ENCODE measurements around the gene FGD4.

FGD4 gene

DNA sequence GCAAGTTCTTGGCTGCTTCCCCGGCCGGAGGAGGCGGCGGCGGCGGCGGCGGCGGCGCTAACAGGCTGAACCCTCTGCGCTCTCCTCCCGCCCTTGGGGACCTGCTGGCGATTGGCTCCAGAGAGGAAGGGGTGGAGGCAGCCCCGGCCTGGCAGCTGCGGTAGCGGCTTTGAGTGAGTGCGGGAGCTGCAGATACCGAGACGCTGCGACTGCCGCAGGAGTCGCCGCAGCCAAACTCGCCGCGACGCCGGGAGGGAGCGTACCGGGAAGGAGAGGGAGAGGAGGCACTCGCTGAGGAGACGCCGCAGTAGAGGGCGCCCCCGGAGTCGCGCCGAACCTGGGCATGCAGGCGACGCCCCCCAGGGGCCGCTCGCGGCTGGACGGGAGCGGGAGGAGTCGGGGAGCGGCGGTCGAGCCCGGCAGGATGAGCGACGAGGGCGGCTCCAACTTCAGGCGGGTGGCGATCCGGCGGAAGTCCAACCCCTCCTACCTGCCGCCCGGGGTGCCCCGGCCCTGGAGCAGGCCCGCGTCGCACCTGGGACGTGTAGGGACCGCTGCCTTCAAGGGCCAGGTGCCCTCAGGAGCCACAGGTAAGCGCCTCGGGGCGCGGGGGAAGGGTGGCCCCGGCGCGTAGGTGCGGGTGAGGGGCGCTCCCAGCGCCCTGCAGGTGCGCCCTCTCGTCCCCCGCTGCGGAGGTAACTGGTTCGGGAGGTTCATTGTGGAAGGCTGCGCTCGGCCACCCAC is at the start of gene FGD4:
Gene FGD4 (plus strand): TSS at position 189 of the 744 bp plus-strand sequence.
- DNase-seq (ENCODE audit: low read depth): peak; percentile 91

GRCh38 chr12:32353540-32353939 is 45.8 kb upstream of the FGD4 start:
- no peak for DNase-seq (ENCODE audit: low read depth)

DNA sequence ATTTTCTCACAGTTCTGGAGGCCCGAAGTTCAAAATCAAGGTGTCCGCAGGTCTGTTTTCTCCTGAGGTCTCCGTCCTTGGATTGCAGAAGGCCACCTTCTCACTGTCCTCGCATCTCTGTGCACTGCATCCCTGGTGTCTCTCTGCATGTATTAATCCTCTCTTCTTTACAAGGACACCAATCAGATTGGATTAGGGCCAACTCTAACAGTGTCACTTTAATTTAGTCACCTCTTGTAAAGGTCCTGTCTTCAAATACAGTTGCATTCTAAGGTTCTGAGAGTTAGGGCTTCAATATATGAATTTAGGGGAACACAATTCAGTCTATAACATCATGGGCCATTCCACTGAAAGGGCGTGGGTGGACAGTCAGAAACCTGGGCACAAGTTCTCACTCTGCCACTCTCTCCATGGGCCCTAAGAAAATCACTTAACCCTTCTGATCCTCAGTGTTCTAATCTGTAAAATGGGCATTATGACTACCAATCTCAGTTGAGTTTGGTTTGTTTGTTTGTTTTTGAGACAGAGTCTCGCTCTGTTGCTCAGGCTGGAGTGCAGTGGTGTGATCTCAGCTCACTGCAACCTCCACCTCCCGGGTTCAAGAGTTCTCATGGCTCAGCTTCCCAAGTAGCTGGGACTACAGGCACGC is 41.6 kb upstream of the FGD4 start:
- DNase-seq (ENCODE audit: low read depth): no peak

GRCh38 chr12:32360956-32361355 is 38.4 kb upstream of the FGD4 start:
- no peak for DNase-seq (ENCODE audit: low read depth)

GRCh38 chr12:32362892-32363291 is 36.5 kb upstream of the FGD4 start:
- no peak for DNase-seq (ENCODE audit: low read depth)

DNA sequence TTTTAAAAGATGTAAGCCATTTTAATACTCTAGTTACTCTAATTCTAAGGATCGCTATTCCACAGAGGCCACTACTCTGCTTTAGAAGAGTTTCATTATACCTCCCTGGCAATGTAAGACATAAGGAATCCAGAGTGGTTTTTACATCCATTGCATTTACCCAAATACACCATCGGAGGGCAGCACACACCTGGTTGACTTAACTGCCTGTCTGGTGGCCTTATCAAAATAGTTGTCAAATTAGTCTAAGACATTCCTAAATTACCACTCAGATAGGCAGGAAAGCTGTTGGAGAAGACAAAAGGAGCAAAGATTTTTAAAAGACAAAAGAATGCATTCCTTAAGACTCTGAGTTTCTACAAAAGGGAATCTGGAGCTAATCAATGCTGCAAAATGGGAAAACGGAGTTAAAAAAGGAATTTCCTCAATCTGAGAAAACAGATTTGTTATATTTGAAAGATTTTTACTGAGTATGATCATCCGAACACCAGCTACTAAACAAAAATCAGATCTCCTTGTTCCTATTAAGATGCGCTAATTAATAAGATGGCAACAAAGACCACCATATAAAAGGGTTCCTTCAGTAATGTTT is 33.8 kb upstream of the FGD4 start:
- peak; percentile 80 for DNase-seq (ENCODE audit: low read depth)

DNA sequence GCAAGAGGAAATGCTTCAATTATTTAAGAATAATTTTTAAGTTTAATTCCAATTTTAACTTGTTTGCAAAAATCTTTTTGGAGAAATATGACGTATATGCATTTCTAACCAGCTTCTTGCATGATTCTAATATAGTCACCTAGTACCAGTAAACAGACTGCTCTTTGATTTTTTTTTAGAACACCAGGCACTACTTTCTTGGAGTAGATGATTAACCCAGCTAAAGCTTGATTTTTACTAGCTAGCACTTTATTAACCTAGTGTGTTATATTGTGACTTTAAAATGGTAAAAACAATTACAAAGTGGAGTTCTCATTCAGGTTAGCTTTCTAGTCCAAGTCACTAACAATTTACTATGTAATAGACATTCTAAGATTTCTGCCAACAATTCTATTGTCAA is 32.6 kb upstream of the FGD4 start:
- DNase-seq (ENCODE audit: low read depth): no peak

GRCh38 chr12:32367381-32367780 is 32.0 kb upstream of the FGD4 start:
- DNase-seq (ENCODE audit: low read depth): no peak

DNA sequence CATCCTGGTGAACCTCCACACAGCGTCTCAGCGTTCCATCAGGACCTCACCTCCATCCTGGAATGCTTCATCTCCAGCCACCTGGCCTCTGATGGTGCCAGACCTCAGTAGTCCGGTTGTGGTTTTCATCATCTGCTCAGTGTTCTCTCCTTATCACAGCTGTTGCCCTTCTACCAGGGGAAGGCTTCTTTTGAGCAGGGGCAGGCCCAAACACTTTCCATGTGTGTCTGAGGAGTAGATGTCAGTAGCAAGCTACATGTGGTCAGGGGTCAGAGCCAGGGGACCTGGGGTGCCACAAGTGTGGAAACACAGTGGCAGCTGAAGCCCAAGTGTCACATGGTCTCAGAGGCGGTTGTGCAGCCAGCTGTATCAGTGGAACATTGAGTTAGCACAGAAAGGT is 30.2 kb upstream of the FGD4 start:
- no peak for DNase-seq (ENCODE audit: low read depth)

DNA sequence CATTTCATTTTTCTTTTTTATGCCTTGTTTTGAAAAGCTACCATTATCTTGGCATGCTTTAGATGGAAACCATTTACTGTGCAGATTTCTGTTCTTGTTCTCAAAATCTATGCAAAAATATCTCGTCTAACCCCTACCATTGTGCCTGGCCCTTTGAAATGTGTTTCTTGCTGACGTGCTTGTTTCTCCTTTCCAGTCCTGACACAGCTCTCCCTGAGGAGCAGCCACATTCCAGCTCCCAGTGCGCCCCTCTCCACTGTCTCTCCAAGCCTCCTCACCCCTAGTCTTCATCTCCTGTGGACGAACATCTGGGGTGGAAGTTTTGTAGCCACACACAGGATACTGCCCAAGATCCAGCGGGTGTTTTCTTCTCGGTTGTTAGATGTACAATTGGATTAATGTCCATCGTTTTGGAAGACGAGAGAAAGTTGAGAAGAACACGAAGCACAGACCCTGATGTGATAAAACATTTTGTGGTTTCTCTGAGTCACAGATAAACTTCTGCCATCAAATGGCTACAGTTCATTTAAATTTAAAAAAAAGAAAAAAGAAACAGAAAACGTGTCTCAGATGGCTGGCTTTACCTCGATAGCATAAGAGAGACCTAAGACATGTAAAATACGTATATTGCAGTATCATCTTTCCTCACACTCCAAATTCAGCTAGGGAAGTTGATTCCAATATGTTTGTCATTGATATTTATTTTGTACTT is 21.9 kb upstream of the FGD4 start:
- DNase-seq (ENCODE audit: low read depth): peak; percentile 20

DNA sequence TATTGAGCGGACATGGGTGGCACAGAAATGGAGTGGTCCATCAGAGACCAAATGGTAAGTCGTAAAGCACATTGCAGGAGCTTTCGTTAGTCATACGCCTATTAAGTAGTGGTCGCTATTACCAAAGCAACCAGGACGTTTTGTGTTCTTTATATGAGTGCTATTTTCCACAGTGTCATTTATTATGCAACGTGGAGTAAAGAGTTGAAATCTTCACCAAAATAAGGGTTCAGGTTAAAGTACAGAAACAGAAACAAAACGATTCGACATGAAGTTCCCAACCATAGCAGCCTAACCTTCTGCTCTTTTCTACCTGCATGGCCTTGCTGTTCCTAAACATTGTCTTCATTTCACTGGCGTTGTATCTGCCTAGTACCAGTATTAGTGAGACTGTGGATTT is 20.1 kb upstream of the FGD4 start:
- DNase-seq (ENCODE audit: low read depth): peak; percentile 14

DNA sequence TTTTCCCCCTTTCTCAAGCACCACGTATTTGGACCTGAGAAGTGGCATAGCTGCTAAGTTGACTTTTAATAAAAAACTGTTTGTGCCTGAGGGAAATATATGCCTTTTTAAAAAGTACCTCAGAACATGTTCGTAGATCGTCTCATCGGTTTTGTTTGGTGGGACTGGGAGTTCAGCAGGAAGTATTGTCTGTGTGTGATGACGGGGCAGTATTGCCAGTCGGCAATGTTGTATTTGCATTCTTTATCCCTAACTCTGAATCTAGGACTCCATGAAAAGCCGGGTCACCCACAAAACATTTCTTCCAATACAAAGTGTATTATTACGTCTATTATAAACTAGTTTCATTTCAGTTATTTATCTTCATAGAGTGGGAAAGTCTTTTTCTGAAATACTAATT is 19.7 kb upstream of the FGD4 start:
- peak; percentile 59 for DNase-seq (ENCODE audit: low read depth)

- no peak for DNase-seq (ENCODE audit: low read depth)
Observed at GRCh38 chr12:32382226-32382625, 17.1 kb upstream of the FGD4 start.

DNA sequence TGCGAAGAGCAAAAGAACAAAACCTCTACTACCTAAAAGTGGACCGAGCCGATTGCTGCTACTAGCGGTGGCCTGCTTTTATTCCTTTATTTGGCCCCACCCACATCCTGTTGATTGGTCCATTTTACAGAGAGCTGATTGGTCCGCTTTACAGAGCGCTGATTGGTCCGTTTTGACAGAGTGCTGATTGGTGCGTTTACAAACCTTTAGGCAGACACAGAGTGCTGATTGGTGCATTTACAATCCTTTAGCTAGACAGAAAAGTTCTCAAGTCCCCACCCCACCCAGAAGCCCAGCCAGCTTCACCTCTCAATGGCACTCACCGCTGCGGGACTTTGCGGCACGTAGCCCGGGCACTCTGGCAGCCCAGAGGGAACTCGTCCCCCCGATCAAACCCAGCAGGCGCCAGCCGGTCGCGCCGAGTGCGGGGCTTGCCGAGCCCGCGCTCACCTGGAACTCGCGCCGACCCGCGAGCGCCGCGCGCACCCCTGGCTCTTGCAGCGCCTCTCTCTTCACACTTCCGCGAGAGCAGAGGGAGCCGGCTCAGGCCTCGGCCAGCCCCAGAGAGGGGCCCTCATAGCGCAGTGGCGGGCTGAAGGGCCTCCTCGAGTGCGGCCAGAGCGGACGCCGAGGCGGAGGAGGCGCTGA is 8.7 kb upstream of the FGD4 start:
- peak; percentile 13 for DNase-seq (ENCODE audit: low read depth)

- DNase-seq (ENCODE audit: low read depth): no peak
Observed at GRCh38 chr12:32395026-32395425, 4.3 kb upstream of the FGD4 start.

DNA sequence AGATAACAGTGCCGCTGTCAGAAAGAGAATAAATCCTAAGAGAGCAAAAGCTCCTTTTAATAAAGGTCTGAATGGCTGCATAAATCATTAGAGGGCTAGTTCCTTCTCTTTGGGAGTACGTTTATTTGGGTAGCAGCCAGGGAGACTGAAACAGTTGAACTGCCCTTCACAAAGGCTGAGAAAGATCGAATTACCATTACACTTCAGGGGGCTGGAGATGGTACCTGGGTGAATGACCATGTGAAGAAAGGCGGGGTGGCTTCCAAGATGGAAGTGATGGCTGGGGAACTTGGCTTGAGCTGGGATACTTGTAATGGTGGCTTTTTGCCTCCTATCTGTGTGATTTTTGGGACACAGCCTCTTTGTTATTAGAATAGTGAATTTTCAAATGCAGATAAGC is 1.7 kb upstream of the FGD4 start:
- DNase-seq (ENCODE audit: low read depth): no peak

DNA sequence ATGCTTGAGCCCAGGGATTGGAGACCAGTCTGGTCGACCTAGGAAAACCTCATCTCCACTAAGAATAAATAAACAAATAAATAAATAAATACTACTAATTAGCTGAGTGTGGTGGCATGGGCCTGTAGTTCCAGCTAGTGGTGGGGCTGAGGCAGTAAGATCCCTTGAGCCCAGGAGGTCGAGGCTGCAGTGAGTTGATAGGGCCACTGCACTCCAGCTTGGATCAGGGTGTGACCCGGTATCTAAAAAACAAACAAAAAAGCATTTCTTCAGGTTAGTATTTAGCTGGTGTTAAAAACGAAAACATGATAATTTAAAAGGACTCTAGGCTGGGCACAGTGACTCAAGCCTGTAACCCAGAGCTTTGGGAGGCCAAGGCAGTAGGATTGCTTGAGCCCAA is 1.2 kb upstream of the FGD4 start:
- DNase-seq (ENCODE audit: low read depth): no peak

GRCh38 chr12:32398816-32399369 is 465 bp upstream of the FGD4 start:
- no peak for DNase-seq (ENCODE audit: low read depth)

DNA sequence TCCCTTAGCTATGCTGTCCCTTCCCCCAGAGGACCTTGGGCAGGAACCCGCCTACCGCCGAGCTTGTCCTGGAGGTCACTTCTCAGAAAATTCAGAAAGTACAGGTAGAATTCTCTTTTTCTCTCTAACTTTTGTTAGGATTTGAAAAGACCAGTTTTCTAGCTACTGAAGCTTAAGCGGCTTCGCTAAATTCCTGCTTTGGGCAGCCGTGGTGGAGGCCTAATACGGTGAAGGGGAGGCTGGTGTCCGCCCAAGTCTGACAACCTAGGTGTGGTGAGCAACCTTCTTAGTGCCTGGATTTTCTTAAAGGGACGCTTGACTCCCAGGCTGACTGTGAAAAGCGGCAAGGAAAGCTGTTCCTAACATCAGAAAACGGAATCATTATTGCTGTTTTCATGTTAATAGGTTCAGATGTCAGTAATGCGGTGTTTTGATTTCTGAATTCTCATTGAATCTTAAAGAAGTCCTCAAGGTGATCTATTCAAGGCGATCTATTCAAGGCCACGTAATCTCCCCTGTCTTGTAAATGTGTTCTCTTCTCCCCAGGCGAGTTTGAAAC is 835 bp downstream of the FGD4 start:
- no peak for DNase-seq (ENCODE audit: low read depth)

DNA sequence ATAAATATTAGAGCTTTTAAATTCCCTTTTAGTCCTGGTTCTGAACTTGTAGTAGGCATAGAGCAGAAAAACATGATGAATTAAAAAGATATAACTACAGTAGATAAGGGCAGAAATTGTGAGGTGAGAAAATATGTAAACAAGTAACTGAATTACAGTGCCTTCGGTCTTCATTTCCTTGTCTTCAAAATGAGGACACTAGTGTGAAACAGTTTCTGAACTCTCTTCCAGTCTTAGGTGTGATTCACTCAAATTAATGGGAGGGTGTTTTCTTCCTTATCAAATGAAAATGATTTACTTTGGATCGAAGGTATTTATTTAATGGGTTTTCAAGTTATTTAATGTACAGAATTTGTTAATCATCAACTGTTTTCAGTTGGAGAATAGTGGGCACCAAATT is 1.5 kb downstream of the FGD4 start:
- DNase-seq (ENCODE audit: low read depth): no peak

DNA sequence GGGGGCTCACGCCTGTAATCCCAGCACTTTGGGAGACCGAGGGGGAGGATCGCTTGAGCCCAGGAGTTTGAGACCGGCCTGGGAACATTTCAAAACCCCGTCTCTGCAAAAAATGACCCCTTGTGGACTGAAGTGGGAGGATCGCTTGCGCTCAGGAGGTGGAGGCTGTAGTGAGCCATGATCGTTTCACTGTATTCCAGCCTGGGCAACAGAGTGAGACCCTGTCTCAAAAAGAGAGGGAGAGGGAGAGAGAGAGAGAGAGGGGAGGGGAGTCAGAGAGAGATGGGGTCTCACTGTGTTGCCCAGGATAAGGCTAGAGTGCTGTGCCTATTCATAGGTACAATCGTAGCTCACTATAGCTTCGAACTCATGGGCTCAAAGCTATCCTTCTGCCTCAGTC is 2.8 kb downstream of the FGD4 start:
- no peak for DNase-seq (ENCODE audit: low read depth)

DNA sequence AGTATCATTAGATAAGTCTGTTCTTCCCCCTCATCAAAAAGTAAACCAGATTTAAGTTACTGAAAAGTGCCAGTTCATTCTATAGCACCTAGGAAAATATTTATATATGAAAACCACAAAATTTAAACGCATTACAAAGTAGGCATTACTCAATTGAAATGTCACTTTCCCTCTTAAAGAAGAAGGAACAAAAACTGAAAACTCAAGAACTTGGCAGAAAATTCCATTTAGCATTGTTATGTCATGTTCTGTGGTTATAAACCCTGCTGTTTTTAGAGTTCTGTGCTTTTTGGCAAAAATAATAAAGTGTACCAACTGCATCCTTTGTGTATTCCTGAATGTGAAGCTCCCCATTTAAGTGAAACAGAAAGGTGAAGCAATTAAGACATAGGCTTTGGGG is 3.6 kb downstream of the FGD4 start:
- no peak for DNase-seq (ENCODE audit: low read depth)

Data from iris pigment epithelial cell (primary cell).